ENCODE results near the gene GNAT3.

Gene GNAT3

GRCh38 chr7:80524693-80525092 is 12.8 kb upstream of the GNAT3 start:
- TF ChIP-seq ZNF274 (IDR thresholded peaks at IDR 0.05; ENCODE audit: low read depth, low read length) = no peak
- no peak overlapping the region for H3K4me3 ChIP-seq (ENCODE audit: low read length)

- no peak overlapping the region for H3K4me3 ChIP-seq (ENCODE audit: low read length)
- TF ChIP-seq ZNF274 (IDR thresholded peaks at IDR 0.05; ENCODE audit: low read depth, low read length) = no peak
These were observed 9.9 kb upstream of the GNAT3 start for GRCh38 chr7:80521809-80522208.

- no peak for TF ChIP-seq ZNF274 (IDR thresholded peaks at IDR 0.05; ENCODE audit: low read depth, low read length)
- H3K4me3 ChIP-seq (ENCODE audit: low read length) = no peak overlapping the region
These were observed 8.3 kb upstream of the GNAT3 start for GRCh38 chr7:80520199-80520598.

- no peak for TF ChIP-seq ZNF274 (IDR thresholded peaks at IDR 0.05; ENCODE audit: low read depth, low read length)
- no peak overlapping the region for H3K4me3 ChIP-seq (ENCODE audit: low read length)
These were observed 5.5 kb upstream of the GNAT3 start for GRCh38 chr7:80517282-80517747.

- no peak for TF ChIP-seq ZNF274 (IDR thresholded peaks at IDR 0.05; ENCODE audit: low read depth, low read length)
- H3K4me3 ChIP-seq (ENCODE audit: low read length) = no peak overlapping the region
These were observed 3.4 kb upstream of the GNAT3 start for GRCh38 chr7:80515298-80515697.

GRCh38 chr7:80510021-80510420 is 1.8 kb downstream of the GNAT3 start:
- no peak overlapping the region for H3K4me3 ChIP-seq (ENCODE audit: low read length)
- no peak for TF ChIP-seq ZNF274 (IDR thresholded peaks at IDR 0.05; ENCODE audit: low read depth, low read length)

GRCh38 chr7:80508440-80508839 is 3.4 kb downstream of the GNAT3 start:
- no peak overlapping the region for H3K4me3 ChIP-seq (ENCODE audit: low read length)

GRCh38 chr7:80505900-80506500 is 5.9 kb downstream of the GNAT3 start:
- TF ChIP-seq ZNF274 (IDR thresholded peaks at IDR 0.05; ENCODE audit: low read depth, low read length) = no peak
- no peak overlapping the region for H3K4me3 ChIP-seq (ENCODE audit: low read length)

More at GRCh38 chr7:80508440-80508839, 3.4 kb downstream of the GNAT3 start:
- TF ChIP-seq ZNF274 (IDR thresholded peaks at IDR 0.05; ENCODE audit: low read depth, low read length) = no peak

- no peak overlapping the region for H3K4me3 ChIP-seq (ENCODE audit: low read length)
- no peak for TF ChIP-seq ZNF274 (IDR thresholded peaks at IDR 0.05; ENCODE audit: low read depth, low read length)
These were observed 11.5 kb downstream of the GNAT3 start for GRCh38 chr7:80500325-80500724.

- H3K4me3 ChIP-seq (ENCODE audit: low read length) = no peak overlapping the region
- no peak for TF ChIP-seq ZNF274 (IDR thresholded peaks at IDR 0.05; ENCODE audit: low read depth, low read length)
These were observed 12.4 kb downstream of the GNAT3 start for GRCh38 chr7:80499350-80499953.

GRCh38 chr7:80498481-80499349 is 13.1 kb downstream of the GNAT3 start:
- no peak for TF ChIP-seq ZNF274 (IDR thresholded peaks at IDR 0.05; ENCODE audit: low read depth, low read length)
- no peak overlapping the region for H3K4me3 ChIP-seq (ENCODE audit: low read length)

- no peak for TF ChIP-seq ZNF274 (IDR thresholded peaks at IDR 0.05; ENCODE audit: low read depth, low read length)
- no peak overlapping the region for H3K4me3 ChIP-seq (ENCODE audit: low read length)
These were observed 15.3 kb downstream of the GNAT3 start for GRCh38 chr7:80496586-80496985.

- H3K4me3 ChIP-seq (ENCODE audit: low read length) = no peak overlapping the region
- TF ChIP-seq ZNF274 (IDR thresholded peaks at IDR 0.05; ENCODE audit: low read depth, low read length) = no peak
These were observed 18.6 kb downstream of the GNAT3 start for GRCh38 chr7:80493121-80493849.

GRCh38 chr7:80491462-80491861 is 20.4 kb downstream of the GNAT3 start:
- no peak for TF ChIP-seq ZNF274 (IDR thresholded peaks at IDR 0.05; ENCODE audit: low read depth, low read length)
- H3K4me3 ChIP-seq (ENCODE audit: low read length) = no peak overlapping the region

Measured in GM08714 (cell line).